ENCODE results near the gene TIAM2. TPM values are rescaled to one million over a fixed set of nuclear protein-coding genes. Genes with fewer than 3 reads are reported as not detected.

TIAM2 gene
- total and polyA plus RNA-seq, 2 experiments from 2014 or later = 14.2 to 24.4 TPM

- TF ChIP-seq, protein P1, sequence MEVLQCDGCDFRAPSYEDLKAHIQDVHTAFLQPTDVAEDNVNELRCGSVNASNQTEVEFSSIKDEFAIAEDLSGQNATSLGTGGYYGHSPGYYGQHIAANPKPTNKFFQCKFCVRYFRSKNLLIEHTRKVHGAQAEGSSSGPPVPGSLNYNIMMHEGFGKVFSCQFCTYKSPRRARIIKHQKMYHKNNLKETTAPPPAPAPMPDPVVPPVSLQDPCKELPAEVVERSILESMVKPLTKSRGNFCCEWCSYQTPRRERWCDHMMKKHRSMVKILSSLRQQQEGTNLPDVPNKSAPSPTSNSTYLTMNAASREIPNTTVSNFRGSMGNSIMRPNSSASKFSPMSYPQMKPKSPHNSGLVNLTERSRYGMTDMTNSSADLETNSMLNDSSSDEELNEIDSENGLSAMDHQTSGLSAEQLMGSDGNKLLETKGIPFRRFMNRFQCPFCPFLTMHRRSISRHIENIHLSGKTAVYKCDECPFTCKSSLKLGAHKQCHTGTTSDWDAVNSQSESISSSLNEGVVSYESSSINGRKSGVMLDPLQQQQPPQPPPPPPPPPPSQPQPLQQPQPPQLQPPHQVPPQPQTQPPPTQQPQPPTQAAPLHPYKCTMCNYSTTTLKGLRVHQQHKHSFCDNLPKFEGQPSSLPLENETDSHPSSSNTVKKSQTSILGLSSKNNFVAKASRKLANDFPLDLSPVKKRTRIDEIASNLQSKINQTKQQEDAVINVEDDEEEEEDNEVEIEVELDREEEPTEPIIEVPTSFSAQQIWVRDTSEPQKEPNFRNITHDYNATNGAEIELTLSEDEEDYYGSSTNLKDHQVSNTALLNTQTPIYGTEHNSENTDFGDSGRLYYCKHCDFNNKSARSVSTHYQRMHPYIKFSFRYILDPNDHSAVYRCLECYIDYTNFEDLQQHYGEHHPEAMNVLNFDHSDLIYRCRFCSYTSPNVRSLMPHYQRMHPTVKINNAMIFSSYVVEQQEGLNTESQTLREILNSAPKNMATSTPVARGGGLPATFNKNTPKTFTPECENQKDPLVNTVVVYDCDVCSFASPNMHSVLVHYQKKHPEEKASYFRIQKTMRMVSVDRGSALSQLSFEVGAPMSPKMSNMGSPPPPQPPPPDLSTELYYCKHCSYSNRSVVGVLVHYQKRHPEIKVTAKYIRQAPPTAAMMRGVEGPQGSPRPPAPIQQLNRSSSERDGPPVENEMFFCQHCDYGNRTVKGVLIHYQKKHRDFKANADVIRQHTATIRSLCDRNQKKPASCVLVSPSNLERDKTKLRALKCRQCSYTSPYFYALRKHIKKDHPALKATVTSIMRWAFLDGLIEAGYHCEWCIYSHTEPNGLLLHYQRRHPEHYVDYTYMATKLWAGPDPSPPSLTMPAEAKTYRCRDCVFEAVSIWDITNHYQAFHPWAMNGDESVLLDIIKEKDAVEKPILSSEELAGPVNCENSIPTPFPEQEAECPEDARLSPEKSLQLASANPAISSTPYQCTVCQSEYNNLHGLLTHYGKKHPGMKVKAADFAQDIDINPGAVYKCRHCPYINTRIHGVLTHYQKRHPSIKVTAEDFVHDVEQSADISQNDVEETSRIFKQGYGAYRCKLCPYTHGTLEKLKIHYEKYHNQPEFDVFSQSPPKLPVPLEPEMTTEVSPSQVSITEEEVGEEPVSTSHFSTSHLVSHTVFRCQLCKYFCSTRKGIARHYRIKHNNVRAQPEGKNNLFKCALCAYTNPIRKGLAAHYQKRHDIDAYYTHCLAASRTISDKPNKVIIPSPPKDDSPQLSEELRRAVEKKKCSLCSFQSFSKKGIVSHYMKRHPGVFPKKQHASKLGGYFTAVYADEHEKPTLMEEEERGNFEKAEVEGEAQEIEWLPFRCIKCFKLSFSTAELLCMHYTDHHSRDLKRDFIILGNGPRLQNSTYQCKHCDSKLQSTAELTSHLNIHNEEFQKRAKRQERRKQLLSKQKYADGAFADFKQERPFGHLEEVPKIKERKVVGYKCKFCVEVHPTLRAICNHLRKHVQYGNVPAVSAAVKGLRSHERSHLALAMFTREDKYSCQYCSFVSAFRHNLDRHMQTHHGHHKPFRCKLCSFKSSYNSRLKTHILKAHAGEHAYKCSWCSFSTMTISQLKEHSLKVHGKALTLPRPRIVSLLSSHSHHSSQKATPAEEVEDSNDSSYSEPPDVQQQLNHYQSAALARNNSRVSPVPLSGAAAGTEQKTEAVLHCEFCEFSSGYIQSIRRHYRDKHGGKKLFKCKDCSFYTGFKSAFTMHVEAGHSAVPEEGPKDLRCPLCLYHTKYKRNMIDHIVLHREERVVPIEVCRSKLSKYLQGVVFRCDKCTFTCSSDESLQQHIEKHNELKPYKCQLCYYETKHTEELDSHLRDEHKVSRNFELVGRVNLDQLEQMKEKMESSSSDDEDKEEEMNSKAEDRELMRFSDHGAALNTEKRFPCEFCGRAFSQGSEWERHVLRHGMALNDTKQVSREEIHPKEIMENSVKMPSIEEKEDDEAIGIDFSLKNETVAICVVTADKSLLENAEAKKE (CRISPR knock-in tag; IDR thresholded peaks at IDR 0.05) = no peak
- TF ChIP-seq ZNF114 (CRISPR knock-in tag; IDR thresholded peaks at IDR 0.05) (no peak), STAT1 (IDR thresholded peaks at IDR 0.05; ENCODE audit: unreplicated experiment) (no peak), ZNF331 (CRISPR knock-in tag; IDR thresholded peaks at IDR 0.05; ENCODE audit: low read depth) (no peak)
Observed at GRCh38 chr6:155237613-155238012, 242.5 kb downstream of the TIAM2 start (continued).

DNA sequence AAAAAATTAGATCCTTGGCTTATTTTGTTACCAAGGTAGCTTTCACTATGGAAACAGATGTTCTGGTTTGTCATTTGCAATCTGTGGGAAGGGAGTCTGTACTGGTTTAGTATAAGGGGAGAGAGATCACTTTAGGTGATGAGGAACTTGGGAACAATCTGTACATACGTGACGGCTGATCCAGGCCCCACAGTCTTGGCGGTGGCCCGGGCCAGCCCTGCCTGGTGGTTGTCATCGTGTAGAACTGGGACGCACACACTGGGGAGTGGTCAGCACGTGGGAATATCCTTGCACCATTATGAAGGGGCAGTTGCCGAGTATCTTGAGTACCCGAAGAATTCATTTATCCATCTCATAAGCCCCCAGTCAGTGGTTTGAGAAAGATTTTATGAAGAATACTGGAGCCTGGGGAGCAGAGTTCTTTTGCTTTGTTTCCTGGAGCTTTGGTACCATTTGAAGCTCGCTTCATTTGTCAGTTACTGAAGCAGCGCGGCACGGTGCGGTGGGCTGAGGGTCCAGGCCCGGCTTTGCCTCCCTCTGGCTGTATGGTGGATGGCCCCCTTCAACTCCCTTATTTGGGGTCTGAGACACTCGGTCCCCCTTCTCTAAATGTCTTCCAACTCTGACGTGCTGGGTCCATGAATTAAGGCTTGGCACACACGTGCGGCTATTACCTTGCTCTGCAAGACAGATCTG lies 245.9 kb downstream of the TIAM2 start:
- Mint-ChIP-seq H3K27ac (no peak overlapping the region), H3K27me3 (ENCODE audit: insufficient read depth, low read depth, poor library complexity) (peaks cover 5% of the 10 kb centered on the region), H3K36me3 (ENCODE audit: low read depth) (peaks cover 86% of the 10 kb centered on the region), H3K4me3 (no peak overlapping the region), H3K4me1 (no peaks in the 10 kb centered on the region; the same call in 2 of the 3 replicates), H3K9me3 (peaks cover 51% of the 10 kb centered on the region)
- Histone ChIP-seq H4K20me1 (replicated peaks; ENCODE audit: insufficient read depth) (no peaks in the 10 kb centered on the region), H3K36me3 (ENCODE audit: insufficient read depth) (peaks cover 14% of the 10 kb centered on the region), H3F3A (replicated peaks; ENCODE audit: low read depth) (no peaks in the 10 kb centered on the region), H3K4me3 (no peak overlapping the region), H3K9me2 (ENCODE audit: insufficient read depth) (0 out of 2 replicates have a peak, but pooled peaks cover 8% of the 10 kb centered on the region), H3K27me3 (ENCODE audit: insufficient read depth) (no peaks in the 10 kb centered on the region), H3K4me2 (no peak overlapping the region), H3K4me1 (ENCODE audit: insufficient read depth) (no peaks in the 10 kb centered on the region), H2AFZ (no peak overlapping the region), H3K79me2 (replicated peaks; ENCODE audit: insufficient read depth) (no peaks in the 10 kb centered on the region), H3K27ac (ENCODE audit: low read depth) (no peak overlapping the region)
- DNase-seq (ENCODE audit: low spot score) (no peak), ATAC-seq (no peak)
- TF ChIP-seq POLR2AphosphoS5 (IDR thresholded peaks at IDR 0.05; ENCODE audit: low read depth) (no peak), CREB1 (CRISPR knock-in tag; IDR thresholded peaks at IDR 0.05; ENCODE audit: low read depth) (no peak), EZH2 (IDR thresholded peaks at IDR 0.05; ENCODE audit: low read depth, unreplicated experiment) (no peak), STAT1 (IDR thresholded peaks at IDR 0.05; ENCODE audit: unreplicated experiment) (no peak), EZH2phosphoT487 (IDR thresholded peaks at IDR 0.05; ENCODE audit: unreplicated experiment) (no peak), ZNF331 (CRISPR knock-in tag; IDR thresholded peaks at IDR 0.05; ENCODE audit: low read depth) (no peak), ZNF114 (CRISPR knock-in tag; IDR thresholded peaks at IDR 0.05) (no peak)
- TF ChIP-seq, protein P2, sequence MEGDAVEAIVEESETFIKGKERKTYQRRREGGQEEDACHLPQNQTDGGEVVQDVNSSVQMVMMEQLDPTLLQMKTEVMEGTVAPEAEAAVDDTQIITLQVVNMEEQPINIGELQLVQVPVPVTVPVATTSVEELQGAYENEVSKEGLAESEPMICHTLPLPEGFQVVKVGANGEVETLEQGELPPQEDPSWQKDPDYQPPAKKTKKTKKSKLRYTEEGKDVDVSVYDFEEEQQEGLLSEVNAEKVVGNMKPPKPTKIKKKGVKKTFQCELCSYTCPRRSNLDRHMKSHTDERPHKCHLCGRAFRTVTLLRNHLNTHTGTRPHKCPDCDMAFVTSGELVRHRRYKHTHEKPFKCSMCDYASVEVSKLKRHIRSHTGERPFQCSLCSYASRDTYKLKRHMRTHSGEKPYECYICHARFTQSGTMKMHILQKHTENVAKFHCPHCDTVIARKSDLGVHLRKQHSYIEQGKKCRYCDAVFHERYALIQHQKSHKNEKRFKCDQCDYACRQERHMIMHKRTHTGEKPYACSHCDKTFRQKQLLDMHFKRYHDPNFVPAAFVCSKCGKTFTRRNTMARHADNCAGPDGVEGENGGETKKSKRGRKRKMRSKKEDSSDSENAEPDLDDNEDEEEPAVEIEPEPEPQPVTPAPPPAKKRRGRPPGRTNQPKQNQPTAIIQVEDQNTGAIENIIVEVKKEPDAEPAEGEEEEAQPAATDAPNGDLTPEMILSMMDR (conservative IDR thresholded peaks at IDR 0.05; ENCODE audit: low read depth in 2 of 2) = no peak
- TF ChIP-seq, protein P3, sequence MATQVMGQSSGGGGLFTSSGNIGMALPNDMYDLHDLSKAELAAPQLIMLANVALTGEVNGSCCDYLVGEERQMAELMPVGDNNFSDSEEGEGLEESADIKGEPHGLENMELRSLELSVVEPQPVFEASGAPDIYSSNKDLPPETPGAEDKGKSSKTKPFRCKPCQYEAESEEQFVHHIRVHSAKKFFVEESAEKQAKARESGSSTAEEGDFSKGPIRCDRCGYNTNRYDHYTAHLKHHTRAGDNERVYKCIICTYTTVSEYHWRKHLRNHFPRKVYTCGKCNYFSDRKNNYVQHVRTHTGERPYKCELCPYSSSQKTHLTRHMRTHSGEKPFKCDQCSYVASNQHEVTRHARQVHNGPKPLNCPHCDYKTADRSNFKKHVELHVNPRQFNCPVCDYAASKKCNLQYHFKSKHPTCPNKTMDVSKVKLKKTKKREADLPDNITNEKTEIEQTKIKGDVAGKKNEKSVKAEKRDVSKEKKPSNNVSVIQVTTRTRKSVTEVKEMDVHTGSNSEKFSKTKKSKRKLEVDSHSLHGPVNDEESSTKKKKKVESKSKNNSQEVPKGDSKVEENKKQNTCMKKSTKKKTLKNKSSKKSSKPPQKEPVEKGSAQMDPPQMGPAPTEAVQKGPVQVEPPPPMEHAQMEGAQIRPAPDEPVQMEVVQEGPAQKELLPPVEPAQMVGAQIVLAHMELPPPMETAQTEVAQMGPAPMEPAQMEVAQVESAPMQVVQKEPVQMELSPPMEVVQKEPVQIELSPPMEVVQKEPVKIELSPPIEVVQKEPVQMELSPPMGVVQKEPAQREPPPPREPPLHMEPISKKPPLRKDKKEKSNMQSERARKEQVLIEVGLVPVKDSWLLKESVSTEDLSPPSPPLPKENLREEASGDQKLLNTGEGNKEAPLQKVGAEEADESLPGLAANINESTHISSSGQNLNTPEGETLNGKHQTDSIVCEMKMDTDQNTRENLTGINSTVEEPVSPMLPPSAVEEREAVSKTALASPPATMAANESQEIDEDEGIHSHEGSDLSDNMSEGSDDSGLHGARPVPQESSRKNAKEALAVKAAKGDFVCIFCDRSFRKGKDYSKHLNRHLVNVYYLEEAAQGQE (IDR thresholded peaks at IDR 0.05; ENCODE audit: unreplicated experiment) = no peak
- TF ChIP-seq, protein P4, sequence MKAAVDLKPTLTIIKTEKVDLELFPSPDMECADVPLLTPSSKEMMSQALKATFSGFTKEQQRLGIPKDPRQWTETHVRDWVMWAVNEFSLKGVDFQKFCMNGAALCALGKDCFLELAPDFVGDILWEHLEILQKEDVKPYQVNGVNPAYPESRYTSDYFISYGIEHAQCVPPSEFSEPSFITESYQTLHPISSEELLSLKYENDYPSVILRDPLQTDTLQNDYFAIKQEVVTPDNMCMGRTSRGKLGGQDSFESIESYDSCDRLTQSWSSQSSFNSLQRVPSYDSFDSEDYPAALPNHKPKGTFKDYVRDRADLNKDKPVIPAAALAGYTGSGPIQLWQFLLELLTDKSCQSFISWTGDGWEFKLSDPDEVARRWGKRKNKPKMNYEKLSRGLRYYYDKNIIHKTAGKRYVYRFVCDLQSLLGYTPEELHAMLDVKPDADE (IDR thresholded peaks at IDR 0.05) = no peak
